Skin epidermis (tissue), 12 donors: ENCODE data around the gene SLC25A13.
"Not testable (repeated sequence)": the region's sequence is repeated elsewhere in the genome, so short reads cannot be mapped to it uniquely, and the experiment has no call there.

Source experiments
- H3K27ac ChIP-seq, 21 experiments: fragments of 200-600 bp; sonication (generic) in 11 of 21; one replicate each; pipeline ENCODE4 v1.5.0; 2020; ENCODE audit warnings: mild to moderate bottlenecking in 3 of 21, inconsistent platforms in 2 of 21, moderate library complexity in 2 of 21
- H3K4me3 ChIP-seq, 7 experiments: fragments of 200-600 bp; sonication (generic) in 2 of 7; one replicate each; pipeline ENCODE4 v1.5.0; 2020; ENCODE audit warnings: inconsistent platforms in 2 of 7, mild to moderate bottlenecking in 2 of 7, moderate library complexity in 1 of 7

The SLC25A13 gene, protein sequence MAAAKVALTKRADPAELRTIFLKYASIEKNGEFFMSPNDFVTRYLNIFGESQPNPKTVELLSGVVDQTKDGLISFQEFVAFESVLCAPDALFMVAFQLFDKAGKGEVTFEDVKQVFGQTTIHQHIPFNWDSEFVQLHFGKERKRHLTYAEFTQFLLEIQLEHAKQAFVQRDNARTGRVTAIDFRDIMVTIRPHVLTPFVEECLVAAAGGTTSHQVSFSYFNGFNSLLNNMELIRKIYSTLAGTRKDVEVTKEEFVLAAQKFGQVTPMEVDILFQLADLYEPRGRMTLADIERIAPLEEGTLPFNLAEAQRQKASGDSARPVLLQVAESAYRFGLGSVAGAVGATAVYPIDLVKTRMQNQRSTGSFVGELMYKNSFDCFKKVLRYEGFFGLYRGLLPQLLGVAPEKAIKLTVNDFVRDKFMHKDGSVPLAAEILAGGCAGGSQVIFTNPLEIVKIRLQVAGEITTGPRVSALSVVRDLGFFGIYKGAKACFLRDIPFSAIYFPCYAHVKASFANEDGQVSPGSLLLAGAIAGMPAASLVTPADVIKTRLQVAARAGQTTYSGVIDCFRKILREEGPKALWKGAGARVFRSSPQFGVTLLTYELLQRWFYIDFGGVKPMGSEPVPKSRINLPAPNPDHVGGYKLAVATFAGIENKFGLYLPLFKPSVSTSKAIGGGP

DNA sequence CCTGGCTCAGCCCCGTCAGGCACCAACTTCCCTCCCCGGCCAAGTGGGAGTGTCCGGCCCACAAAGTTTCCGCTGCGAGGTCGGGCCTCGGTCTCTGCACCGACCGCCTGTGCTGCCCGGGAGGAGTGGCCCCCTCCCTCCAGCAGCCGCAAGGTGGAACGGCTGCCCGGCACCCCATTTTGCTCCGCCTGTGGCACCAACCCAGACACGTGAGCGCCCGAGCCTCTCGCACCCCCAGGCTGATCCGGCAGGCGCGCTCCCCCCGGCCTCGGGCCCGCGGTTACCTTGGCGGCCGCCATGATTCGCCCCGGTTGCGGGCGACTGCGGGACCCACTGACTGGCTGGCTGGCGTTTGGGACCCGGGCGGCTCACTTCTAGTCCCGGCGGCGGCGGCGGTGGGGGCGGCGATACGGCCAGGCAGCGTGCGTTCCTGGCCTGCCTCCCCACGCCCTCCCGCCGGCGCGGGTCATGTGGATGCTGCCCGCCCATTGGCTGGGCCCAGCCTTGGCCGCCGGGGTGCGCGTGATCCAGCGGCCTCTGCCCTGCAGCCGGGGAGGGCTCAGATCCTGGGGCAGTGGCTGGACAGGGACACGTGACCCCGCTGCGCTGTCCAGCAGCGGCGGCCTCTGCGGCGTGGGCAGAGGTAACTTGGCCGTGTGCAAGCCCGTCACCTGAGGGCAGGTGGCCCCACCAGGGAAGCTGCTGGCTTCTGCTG, at the start of gene SLC25A13:
TSS of gene SLC25A13 (minus strand) at position 441 of the 715 bp plus-strand sequence. CDS start at position 299, 142 bp downstream.
- Histone ChIP-seq H3K4me3 (peak within 1 kb of the TSS; percentile 73 to 95 (median 86)), H3K27ac (peak within 1 kb of the TSS; percentile 85 to 99 (median 96))

DNA sequence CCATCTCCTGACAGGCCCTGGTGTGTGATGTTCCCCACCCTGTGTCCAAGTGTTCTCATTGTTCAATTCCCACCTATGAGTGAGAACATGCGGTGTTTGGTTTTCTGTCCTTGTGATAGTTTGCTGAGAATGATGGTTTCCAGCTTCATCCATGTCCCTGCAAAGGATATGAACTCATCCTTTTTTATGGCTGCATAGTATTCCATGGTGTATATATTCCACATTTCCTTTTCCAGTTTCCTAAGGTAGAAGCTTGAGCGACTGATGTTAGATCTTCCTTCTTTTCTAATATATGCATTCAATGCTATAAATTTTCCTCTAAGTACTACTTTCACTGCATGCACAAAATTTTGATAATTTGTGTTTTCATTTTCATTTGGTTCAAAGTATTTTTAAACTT, 44.0 kb upstream of the SLC25A13 start:
- not testable (repeated sequence) for H3K4me3 ChIP-seq, H3K27ac ChIP-seq

DNA sequence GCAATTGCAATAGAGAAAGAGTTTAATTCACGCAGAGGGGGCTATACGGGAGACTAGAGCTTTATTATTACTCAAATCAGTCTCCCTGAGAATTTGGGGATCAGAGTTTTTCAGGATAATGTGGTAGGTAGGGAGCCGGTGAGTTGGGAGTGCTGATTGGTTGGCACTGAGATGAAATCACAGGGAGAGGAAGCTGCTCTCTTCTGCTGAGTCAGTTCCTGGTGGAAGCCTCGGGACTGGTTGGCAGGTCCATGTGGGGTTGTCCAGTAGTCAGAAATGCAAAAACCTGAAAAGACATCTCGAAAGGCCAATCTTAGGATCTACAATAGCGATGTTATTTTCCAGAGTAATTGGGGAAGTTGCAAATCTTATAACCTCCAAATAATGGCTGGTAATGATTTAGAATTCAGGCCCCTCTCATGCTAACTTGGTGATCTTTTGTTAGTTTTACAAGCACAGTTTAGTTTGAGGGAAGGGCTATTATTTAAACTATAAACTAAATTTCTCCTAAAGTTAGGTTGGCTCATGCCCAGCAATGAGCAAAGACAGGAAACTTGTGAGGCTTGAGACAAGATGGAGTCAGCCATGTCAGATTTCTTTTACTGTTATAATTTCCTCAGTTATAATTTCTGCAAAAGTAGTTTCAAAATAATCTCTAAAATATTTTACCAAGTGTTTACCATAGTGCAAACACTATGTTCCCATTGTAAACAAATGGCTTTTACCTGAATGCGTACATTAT, 39.4 kb upstream of the SLC25A13 start:
- Histone ChIP-seq H3K4me3 (no peak overlapping the region), H3K27ac (no peak overlapping the region)

DNA sequence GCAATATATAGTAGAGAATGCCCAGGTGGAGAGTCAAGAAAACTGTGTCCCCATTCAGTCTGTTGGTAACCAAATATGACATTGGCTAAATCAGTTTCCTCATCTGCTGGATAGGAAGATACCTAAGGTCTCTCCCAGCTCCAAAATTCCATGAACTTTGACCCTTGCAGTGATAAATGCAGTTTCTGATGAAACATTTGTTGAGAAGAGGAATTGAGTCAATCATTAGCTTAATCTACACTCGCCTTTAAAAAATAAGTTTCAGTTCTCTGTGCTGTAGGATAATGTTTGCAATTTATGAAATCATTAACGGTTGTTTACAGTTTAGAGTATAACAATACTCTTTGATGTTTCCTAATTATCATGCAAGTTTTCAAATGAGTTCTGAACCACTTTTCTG, 38.0 kb upstream of the SLC25A13 start:
- no peak overlapping the region for H3K27ac ChIP-seq
- H3K4me3 ChIP-seq: no peak overlapping the region

DNA sequence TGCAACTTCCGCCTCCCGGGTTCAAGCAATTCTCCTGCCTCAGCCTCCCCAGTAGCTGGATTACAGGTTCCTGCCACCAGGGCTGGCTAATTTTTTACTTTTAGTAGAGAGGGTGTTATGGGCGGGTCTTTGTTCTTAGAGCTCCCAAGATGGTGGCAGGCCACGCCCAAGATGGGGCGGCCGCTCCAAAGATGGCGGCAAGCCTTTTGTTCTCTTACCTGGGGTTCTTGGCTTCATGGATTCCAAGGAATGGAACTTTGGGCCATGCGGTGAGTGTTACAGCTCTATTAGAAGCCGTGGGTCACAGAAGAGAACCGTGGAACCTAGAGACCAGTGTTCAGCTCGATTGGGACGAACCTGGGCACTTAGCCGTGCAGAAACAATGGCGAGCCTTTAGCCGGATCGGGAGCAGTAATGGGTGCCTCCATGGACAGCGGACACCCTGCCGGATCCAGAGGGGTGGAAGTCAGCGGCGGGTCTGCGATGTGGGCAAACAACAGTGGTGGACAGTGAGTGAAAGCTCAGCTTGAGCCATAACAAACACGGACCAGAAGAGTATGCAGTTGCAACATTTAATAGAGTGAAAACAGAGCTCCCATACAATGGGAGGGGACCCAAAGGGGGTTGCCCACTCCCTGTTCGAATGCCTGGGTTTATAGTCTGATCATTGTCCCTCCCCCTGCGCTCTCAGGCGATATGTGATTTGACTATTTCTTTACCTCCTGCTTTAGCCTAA, 36.5 kb upstream of the SLC25A13 start:
- H3K27ac ChIP-seq: not testable (repeated sequence)

DNA sequence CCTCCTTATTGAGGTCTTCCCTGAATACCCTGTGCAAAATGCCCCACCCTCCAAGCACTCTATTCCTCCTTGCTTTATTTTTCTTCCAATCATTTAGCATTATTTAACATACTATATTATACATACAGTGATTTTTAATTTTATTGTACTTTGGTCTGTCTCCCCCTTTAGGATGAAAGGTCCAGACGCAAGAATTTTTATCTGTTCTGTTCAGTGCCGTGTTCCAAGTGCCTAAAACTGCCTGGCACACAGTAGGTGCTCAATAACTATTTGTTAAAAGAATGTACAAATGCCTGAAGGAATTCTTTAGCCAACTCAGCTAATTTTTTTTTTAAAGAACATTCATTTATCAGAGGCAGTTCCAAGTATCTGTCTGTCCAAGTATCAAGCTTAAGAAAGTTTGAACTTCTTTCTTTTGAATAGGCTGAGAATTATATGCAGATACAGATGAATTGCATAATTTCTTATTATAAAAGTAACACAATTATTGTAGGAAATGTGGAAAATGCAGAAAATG, 34.1 kb upstream of the SLC25A13 start:
- no peak overlapping the region for H3K4me3 ChIP-seq
- H3K27ac ChIP-seq: no peak overlapping the region

More for the DNA sequence above, 36.5 kb upstream of the SLC25A13 start:
- not testable (repeated sequence) for H3K4me3 ChIP-seq

DNA sequence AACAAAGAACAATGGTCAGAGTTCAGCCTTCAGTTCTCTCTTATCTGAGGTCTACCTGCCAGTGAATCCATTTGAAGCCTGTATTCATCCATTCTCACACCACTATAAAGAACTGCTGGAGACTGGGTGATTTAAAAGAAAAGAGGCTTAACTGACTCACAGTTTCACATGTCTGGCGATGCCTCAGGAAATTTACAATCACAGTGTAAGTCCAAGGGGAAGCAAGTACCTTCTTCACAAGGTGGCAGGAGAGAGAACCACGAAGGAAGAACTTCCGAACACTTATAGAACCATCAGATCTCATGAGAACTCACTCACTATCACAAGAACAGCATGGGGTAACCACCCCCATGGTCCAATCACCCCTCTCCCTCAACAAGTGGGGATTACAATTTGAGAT, 33.0 kb upstream of the SLC25A13 start:
- Histone ChIP-seq H3K27ac (no peak overlapping the region), H3K4me3 (no peak overlapping the region)

DNA sequence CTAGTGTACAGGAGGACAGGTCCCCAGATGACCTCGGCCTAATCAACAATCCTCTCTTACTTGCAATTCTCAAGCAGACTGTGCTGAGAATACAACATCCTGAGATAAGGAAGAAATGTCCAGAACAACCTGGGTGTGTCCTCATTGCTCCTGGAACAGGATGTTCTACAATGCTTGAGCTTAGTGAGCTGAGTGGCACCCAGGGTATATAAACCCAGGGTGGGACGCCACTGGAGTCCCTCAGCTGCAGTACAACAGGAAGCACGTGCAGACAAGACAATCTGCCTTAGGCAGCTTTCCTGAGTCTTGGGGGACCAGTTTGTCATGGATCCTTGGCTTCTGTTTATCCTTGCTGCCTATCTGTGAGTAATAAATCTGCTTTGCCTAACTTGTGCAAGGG, 27.7 kb upstream of the SLC25A13 start:
- Histone ChIP-seq H3K27ac (no peak overlapping the region), H3K4me3 (no peak overlapping the region)

DNA sequence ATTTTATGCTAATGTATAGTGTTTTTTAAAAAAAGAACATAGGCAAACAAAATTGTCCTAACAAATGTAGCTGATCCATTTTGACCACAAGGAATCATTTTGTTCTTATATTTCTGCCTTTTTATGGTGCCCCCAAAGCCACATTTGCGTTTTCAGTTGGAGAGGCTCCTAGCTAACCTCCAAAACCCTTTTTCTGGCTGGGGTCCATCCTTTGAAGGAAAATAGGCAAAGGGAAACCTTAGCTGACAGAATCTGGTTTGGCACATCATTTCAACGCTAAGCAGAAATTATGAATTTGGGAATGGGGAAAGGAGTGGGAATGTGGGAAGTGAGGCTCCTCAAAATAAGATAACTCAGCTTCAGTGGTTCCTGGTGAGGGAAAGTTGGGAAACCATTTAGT, 25.6 kb upstream of the SLC25A13 start:
- no peak overlapping the region for H3K4me3 ChIP-seq
- H3K27ac ChIP-seq: no peak overlapping the region

DNA sequence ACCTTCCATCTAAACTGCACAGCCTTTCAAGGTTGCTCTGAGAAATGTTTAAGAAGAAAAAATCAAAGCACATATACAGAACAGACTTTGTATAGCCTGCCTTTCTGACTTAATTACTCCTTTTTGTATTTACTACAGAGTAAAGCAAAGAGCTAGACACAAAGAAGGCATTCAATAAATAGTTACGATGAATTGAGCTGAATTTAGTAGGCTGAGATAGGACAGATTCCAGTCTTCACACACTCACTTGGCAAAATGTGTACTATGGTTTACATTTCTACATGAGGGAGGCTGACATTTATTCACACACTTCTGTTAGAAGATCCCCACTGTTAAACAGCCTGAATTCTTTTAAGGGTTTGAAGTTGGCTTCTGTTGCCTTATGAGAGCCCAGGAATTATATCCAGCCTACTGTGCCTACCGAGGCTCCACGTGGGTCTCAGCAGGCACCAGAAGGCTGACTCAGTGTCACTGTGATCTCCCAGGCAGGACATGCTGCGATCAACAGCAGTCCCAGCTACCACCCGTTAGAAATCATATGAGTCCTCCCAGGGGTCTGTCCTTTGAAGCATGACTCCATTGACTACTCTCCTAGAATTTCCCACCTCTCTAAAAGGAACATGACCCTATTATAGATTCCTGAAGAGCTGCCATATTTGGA, 24.5 kb upstream of the SLC25A13 start:
- Histone ChIP-seq H3K4me3 (no peak overlapping the region), H3K27ac (no peak overlapping the region)

DNA sequence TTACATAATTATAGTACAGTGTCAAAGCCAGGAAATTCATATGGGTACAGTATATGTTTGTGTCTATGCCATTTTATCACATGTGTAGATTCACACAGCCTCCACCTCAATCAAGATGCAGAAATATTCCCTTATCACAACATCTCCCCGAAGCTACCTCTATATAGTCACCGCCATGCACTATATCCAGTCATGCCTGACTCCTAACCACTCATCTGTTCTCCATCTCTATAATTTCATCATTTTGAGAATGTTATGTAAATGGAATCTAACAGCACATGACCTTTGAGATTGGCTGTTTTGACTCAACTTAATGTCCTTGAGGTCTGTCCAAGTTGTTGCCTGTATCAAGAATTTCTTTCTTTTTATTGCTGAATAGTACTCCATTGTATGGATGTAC, 22.3 kb upstream of the SLC25A13 start:
- H3K4me3 ChIP-seq: no peak overlapping the region
- no peak overlapping the region for H3K27ac ChIP-seq

DNA sequence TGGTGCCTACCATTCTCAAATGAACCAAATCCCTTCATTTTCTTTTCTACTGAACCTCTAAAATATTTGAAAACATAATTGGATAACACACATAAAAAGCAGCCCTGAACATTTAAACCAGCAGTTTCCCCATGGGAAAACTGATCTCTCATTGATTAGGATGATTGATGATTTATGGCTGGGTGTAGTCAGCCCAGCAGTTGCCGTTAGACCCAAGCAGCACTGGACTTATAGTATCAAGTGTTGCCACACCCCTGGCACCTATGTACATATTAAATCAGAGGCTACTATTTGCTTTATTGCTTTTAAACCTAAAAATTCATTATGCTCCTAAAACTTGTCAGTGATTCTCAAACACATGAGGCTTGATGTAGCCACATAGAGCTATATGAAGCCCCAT, 20.2 kb upstream of the SLC25A13 start:
- no peak overlapping the region for H3K27ac ChIP-seq
- no peak overlapping the region for H3K4me3 ChIP-seq

DNA sequence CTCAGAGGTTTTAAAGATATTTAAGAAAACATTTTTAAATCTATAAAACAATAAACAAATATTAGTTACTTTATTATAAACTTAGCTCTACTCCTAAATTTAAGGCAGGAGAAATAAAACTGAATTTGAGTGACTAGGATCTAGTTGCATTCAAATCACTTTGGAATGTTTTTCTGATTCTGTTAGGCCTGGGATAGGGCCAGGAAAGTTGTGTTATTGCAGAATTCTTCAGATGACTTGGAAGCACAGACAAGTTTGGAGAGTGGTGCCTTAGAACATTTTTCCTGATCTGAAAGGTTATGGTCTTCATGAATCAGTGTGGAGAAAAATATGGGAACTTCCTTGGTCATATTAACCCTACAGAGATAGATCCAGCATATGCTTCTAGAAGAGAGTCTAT, 15.6 kb upstream of the SLC25A13 start:
- no peak overlapping the region for H3K4me3 ChIP-seq
- H3K27ac ChIP-seq: no peak overlapping the region

DNA sequence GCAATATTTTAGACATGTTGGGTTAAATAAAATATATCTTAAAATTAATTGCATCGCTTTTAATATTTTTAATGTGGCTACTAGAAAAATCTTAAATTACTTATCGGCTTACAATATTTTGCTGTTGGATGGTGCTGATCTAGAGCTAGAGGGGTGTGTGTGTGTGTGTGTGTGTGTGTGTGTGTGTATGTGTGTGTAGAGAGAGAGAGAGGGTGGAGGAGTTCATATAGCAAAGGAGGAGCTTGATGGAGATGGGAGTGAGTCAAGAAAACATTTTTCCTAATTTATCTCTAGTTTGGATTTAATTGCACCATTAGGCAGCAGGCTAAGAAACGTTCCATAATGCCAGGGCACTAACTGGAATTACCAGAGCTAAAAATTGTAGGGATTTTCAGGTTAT, 10.4 kb upstream of the SLC25A13 start:
- Histone ChIP-seq H3K4me3 (no peak overlapping the region), H3K27ac (no peak overlapping the region)

DNA sequence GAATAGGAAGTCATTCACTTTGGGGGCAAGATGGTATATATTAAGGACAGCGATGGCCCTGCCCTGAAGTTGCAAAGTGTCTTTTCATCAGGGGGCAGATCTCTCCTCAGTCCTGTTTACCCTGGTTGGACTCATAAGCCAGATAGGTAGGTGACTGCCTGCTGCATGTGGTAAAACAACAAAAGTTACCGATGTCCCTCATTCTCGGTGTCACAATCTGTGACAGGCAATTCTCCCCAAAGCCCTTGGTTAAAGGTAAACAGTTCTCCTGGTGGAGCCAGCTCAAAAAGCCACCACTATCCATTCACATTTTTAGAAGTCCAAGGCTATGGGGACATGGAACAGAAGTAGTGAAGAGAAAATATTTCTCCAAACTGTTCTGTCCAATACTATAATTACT, 9.9 kb upstream of the SLC25A13 start:
- H3K4me3 ChIP-seq: no peak overlapping the region

DNA sequence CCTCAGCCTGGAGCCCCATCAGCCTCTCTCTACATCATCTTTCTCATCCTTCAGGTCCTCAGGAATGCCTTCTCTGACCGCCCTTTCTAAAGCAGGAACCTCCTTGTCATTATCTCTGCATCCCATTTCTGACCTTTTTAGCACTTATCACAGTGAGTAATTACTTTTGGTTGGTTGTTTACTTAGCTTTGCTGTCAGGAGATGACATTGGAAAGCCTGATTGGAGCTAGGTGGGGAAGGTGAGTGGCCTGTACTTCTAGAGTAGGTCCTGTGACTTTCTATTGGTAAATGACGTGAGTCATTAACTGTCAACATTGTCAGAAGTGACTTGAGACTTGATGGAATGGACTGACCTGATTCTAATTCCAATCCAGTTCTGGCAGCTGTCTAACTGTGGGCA, 9.3 kb upstream of the SLC25A13 start:
- Histone ChIP-seq H3K4me3 (no peak overlapping the region), H3K27ac (no peak overlapping the region)

More for the DNA sequence above, 9.9 kb upstream of the SLC25A13 start:
- H3K27ac ChIP-seq: no peak overlapping the region

DNA sequence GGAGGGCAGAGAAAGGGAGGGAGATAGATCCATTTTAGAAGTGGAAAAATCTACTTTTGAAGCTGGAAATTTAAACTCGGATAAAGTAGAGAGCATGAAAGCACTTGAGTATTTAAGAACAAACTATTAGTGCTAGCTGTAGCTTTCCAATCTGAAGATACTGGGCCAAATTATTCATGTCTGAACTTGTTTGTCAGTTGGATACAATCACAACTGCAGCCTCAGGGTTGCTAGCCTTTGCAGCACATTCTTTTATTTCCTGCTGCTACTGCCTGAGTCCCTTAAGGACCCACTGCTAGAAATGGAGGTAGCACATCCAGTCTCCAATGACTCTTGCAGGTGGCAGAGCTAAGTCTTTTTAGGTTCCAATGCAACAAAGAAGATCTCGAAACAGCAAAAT, 8.3 kb upstream of the SLC25A13 start:
- Histone ChIP-seq H3K4me3 (no peak overlapping the region), H3K27ac (no peak overlapping the region)

DNA sequence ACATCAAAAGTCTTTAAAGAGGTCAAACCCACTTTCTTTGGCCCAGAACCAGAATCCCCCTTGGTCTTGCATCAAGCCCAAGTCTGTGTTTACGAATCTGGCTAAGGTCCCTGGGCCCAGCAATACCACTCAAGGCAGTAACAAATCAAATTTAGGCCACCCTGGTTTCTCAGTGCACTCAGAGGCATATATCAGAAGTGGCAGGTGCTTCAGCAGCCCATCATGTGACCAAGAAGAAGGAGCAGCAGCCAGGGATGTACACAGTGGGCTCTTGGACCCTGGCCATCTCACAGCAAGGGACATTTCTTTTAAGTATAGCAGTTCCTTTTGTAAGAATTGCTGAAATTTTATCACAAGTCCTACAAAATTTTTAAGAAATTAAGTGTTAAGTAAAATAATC, 7.3 kb upstream of the SLC25A13 start:
- no peak overlapping the region for H3K4me3 ChIP-seq
- no peak overlapping the region for H3K27ac ChIP-seq

DNA sequence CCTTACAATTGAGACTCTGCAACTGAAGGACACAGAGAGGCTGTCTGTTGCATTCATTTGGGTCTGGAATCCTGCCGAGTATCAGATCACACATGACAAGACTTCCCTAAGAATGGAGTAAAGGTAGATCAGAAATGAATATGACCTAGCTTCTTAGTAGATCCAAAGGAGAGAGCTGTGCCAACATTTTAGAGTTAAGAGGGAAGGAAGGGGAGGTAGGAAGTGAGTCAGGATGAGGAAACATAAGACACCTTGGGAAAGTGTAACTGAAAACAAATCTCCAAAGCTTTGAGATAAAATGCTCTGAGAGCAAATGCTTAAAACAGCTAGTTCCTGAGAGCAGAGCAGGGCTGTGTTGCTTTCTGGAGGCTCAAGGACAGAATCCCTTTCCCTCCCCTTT, 6.1 kb upstream of the SLC25A13 start:
- Histone ChIP-seq H3K27ac (no peak overlapping the region), H3K4me3 (no peak overlapping the region)
